Activated T-cell treated with anti-CD3 and anti-CD28 coated beads for 1 hour (primary cell): ENCODE data around the gene SMIM8.

Experiments
- DNase-seq: peaks from one replicate; pipeline ENCODE4 v3.0.0-alpha.2; 2020; ENCODE audit warnings: low read depth

The SMIM8 gene

GRCh38 chr6:87391334-87391733, 68.9 kb downstream of the SMIM8 start:
- no peak for DNase-seq
